Brain microvascular endothelial cell (primary cell): Measurements from ENCODE around the gene SCLY.
"Not testable (repeated sequence)": the region's sequence is repeated elsewhere in the genome, so short reads cannot be mapped to it uniquely, and the experiment has no call there.

ENCODE experiments used
- DNase-seq: peaks from one replicate; pipeline ENCODE4 v3.0.0-alpha.2; 2020
- H3K27ac ChIP-seq: fragments of 250-450 bp; sonication (Bioruptor Pico); 2 replicates; pipeline ENCODE4 v1.5.1; 2020; ENCODE audit warnings: mild to moderate bottlenecking, moderate library complexity
- H3K27me3 ChIP-seq: fragments of 250-450 bp; sonication (Bioruptor Pico); replicated peaks from 2 replicates; pipeline ENCODE4 v1.5.1; 2020; ENCODE audit warnings: mild to moderate bottlenecking
- H3K36me3 ChIP-seq: fragments of 250-450 bp; sonication (Bioruptor Pico); replicated peaks from 2 replicates; pipeline ENCODE4 v1.5.1; 2020; ENCODE audit warnings: mild to moderate bottlenecking
- H3K4me3 ChIP-seq: 2 replicates; pipeline ENCODE4 v1.5.1; 2011; ENCODE audit warnings: low read depth, mild to moderate bottlenecking, control low read depth, low read length, moderate library complexity
- CTCF ChIP-seq: IDR thresholded peaks from 2 replicates; pipeline ENCODE4 v1.5.1; 2011; ENCODE audit warnings: low read depth, mild to moderate bottlenecking, moderate library complexity, low read length, control low read depth, inconsistent platforms; ENCODE audit errors: missing control alignments
- in situ Hi-C: cut with HindIII; loops from 2 replicates; pipeline ENCODE4 v1.10.0; 2017; ENCODE audit warnings: low sequenced_read_pairs, low pct_ligation_motif_present

Gene SCLY

GRCh38 chr2:238065071-238065846 lies 4.5 kb downstream of the SCLY start:
- Histone ChIP-seq H3K36me3 (peaks cover 16% of the 10 kb centered on the region), H3K27me3 (no peaks in the 10 kb centered on the region), H3K27ac (no peak overlapping the region), H3K4me3 (no peak overlapping the region)
- no peak for TF ChIP-seq CTCF
- DNase-seq = no peak
- in situ Hi-C loops = no loop called here

GRCh38 chr2:238066218-238066617 lies 5.4 kb downstream of the SCLY start:
- Histone ChIP-seq H3K4me3 (no peak overlapping the region), H3K36me3 (peaks cover 16% of the 10 kb centered on the region), H3K27me3 (no peaks in the 10 kb centered on the region), H3K27ac (no peak overlapping the region)
- in situ Hi-C loops = no loop called here
- no peak for TF ChIP-seq CTCF
- no peak for DNase-seq

- H3K4me3 ChIP-seq, H3K27me3 ChIP-seq, H3K27ac ChIP-seq, in situ Hi-C loops, DNase-seq: not testable (repeated sequence)
- peaks cover 16% of the 10 kb centered on the region for H3K36me3 ChIP-seq
Observed at GRCh38 chr2:238066718-238067117, 5.9 kb downstream of the SCLY start.

DNA sequence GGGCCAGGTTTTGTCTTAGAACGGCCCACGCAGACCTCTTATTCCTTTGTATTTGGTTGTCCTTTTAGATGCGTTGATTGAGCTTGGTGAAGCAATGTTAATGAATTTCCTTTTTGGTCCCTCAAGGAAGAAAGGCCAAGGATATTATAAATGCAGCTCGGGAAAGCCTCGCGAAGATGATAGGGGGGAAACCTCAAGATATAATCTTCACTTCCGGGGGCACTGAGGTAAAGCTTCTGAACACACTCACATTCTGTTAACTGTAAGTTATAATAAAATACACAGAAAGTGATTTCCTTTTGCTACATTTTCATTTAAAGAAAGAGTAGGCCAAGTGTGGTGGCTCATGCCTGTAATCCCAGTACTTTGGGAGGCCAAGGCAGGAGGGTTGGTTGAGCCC lies 7.1 kb downstream of the SCLY start:
- no peak for DNase-seq
- Histone ChIP-seq H3K27ac (no peak overlapping the region), H3K36me3 (peaks cover 16% of the 10 kb centered on the region), H3K4me3 (no peak overlapping the region), H3K27me3 (no peaks in the 10 kb centered on the region)
- no peak for TF ChIP-seq CTCF
- in situ Hi-C loops = no loop called here

- peaks cover 16% of the 10 kb centered on the region for H3K36me3 ChIP-seq
- DNase-seq = no peak
- no peaks in the 10 kb centered on the region for H3K27me3 ChIP-seq
- H3K4me3 ChIP-seq = no peak overlapping the region
- in situ Hi-C loops = no loop called here
- H3K27ac ChIP-seq = no peak overlapping the region
- TF ChIP-seq CTCF = no peak
Observed at GRCh38 chr2:238069021-238069709, 8.4 kb downstream of the SCLY start.

- in situ Hi-C loops = no loop called here
- peaks cover 16% of the 10 kb centered on the region for H3K36me3 ChIP-seq
- no peak for TF ChIP-seq CTCF
- H3K27ac ChIP-seq = no peak overlapping the region
- no peak overlapping the region for H3K4me3 ChIP-seq
- DNase-seq = no peak
- no peaks in the 10 kb centered on the region for H3K27me3 ChIP-seq
Observed at GRCh38 chr2:238069877-238070276, 9.1 kb downstream of the SCLY start.
